GM23338 (cell line): Measurements from ENCODE around the gene KRT8.

Experiments used
- CREB1 ChIP-seq: fragments of 250-450 bp; sonication (Bioruptor Pico); IDR thresholded peaks from 2 replicates; pipeline ENCODE4 v1.5.0; 2020; ENCODE audit warnings: low read depth, mild to moderate bottlenecking, moderate library complexity
- ETS1 ChIP-seq: IDR thresholded peaks from 2 replicates; pipeline ENCODE4 v1.6.1; 2016; ENCODE audit warnings: antibody characterized with exemption
- EZH2 ChIP-seq: fragments of 200-600 bp; sonication (generic); IDR thresholded peaks from one replicate; pipeline ENCODE4 v1.8.0; 2017; ENCODE audit warnings: antibody characterized with exemption, mild to moderate bottlenecking, low read depth; ENCODE audit not compliant: unreplicated experiment
- EZH2phosphoT487 ChIP-seq: fragments of 200-600 bp; sonication (generic); IDR thresholded peaks from one replicate; pipeline ENCODE4 v1.8.1; 2018; ENCODE audit warnings: antibody characterized with exemption; ENCODE audit not compliant: unreplicated experiment
- NANOG ChIP-seq: IDR thresholded peaks from 2 replicates; pipeline ENCODE4 v1.6.1; 2016; ENCODE audit warnings: antibody characterized with exemption, borderline replicate concordance
- POLR2AphosphoS5 ChIP-seq: IDR thresholded peaks from 2 replicates; pipeline ENCODE4 v1.6.1; 2016; ENCODE audit warnings: antibody characterized with exemption, low read depth
- REST ChIP-seq: IDR thresholded peaks from one replicate; pipeline ENCODE4 v1.6.1; 2018; ENCODE audit warnings: antibody characterized with exemption; ENCODE audit not compliant: unreplicated experiment
- STAT1 ChIP-seq: IDR thresholded peaks from one replicate; pipeline ENCODE4 v1.6.1; 2016; ENCODE audit warnings: antibody characterized with exemption; ENCODE audit not compliant: unreplicated experiment
- ZNF114 ChIP-seq: fragments of 250-450 bp; sonication (Bioruptor Pico); IDR thresholded peaks from 2 replicates; pipeline ENCODE4 v1.5.0; 2020; ENCODE audit warnings: mild to moderate bottlenecking, moderate library complexity
- TF ChIP-seq, protein P1 (sequence below), 2 experiments: fragments of 200-600 bp in 1 of 2; sonication (generic) in 1 of 2; conservative IDR thresholded peaks; 2 replicates each; pipeline versions ENCODE4 v1.5.1 to v1.6.1; 2016 to 2017; ENCODE audit warnings: antibody characterized with exemption in 2 of 2, low read depth in 2 of 2, mild to moderate bottlenecking in 2 of 2, moderate library complexity in 1 of 2

GRCh38 chr12:52873832-52874572 lies 30.9 kb downstream of the KRT8 start:
- TF ChIP-seq, protein P1, sequence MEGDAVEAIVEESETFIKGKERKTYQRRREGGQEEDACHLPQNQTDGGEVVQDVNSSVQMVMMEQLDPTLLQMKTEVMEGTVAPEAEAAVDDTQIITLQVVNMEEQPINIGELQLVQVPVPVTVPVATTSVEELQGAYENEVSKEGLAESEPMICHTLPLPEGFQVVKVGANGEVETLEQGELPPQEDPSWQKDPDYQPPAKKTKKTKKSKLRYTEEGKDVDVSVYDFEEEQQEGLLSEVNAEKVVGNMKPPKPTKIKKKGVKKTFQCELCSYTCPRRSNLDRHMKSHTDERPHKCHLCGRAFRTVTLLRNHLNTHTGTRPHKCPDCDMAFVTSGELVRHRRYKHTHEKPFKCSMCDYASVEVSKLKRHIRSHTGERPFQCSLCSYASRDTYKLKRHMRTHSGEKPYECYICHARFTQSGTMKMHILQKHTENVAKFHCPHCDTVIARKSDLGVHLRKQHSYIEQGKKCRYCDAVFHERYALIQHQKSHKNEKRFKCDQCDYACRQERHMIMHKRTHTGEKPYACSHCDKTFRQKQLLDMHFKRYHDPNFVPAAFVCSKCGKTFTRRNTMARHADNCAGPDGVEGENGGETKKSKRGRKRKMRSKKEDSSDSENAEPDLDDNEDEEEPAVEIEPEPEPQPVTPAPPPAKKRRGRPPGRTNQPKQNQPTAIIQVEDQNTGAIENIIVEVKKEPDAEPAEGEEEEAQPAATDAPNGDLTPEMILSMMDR (conservative IDR thresholded peaks at IDR 0.05; ENCODE audit: low read depth in 2 of 2), result no peak
- no peak for TF ChIP-seq NANOG
- TF ChIP-seq POLR2AphosphoS5, result no peak
- no peak for TF ChIP-seq EZH2
- TF ChIP-seq REST, result no peak
- no peak for TF ChIP-seq EZH2phosphoT487
- TF ChIP-seq ETS1, result no peak
- TF ChIP-seq CREB1 (CRISPR knock-in tag), result no peak
- TF ChIP-seq STAT1, result no peak
- TF ChIP-seq ZNF114 (CRISPR knock-in tag), result no peak
